NT2/D1 (cell line): ENCODE data around the gene PPP4R3B.

Source experiments
- DNase-seq: peaks from one replicate; pipeline ENCODE4 v3.0.0-alpha.2; 2011; ENCODE audit warnings: low read depth, low spot score
- H3K27me3 ChIP-seq: 2 replicates; pipeline ENCODE4 v1.6.0; 2011; ENCODE audit warnings: mild to moderate bottlenecking; ENCODE audit not compliant: insufficient read length, insufficient read depth
- H3K36me3 ChIP-seq: 2 replicates; pipeline ENCODE4 v1.6.1; 2011; ENCODE audit warnings: mild to moderate bottlenecking, low read length, mixed read lengths; ENCODE audit not compliant: insufficient read depth, insufficient read length
- H3K4me1 ChIP-seq: 2 replicates; pipeline ENCODE4 v1.5.1; 2011; ENCODE audit not compliant: insufficient read depth, insufficient read length
- H3K4me3 ChIP-seq: 2 replicates; pipeline ENCODE4 v1.5.1; 2011; ENCODE audit warnings: low read depth; ENCODE audit not compliant: insufficient read length
- H3K9ac ChIP-seq: 2 replicates; pipeline ENCODE4 v1.6.0; 2011; ENCODE audit warnings: low read depth; ENCODE audit not compliant: insufficient read length
- H3K9me3 ChIP-seq: 2 replicates; pipeline ENCODE4 v1.5.1; 2011; ENCODE audit warnings: mild to moderate bottlenecking, low read length; ENCODE audit not compliant: insufficient read depth
- SUZ12 ChIP-seq: IDR thresholded peaks from 2 replicates; pipeline ENCODE4 v1.6.1; 2011; ENCODE audit not compliant: insufficient read length, insufficient read depth; ENCODE audit errors: extremely low read depth
- YY1 ChIP-seq: IDR thresholded peaks from 2 replicates; pipeline ENCODE4 v1.6.1; 2011; ENCODE audit not compliant: insufficient read length, insufficient read depth
- ZNF274 ChIP-seq: IDR thresholded peaks from 2 replicates; pipeline ENCODE4 v1.6.1; 2011; ENCODE audit warnings: mild to moderate bottlenecking, low read depth, low read length

Gene PPP4R3B

GRCh38 chr2:55502590-55503141 is 114.8 kb downstream of the PPP4R3B start:
- no peak overlapping the region for H3K9ac ChIP-seq
- no peak for DNase-seq
- H3K9me3 ChIP-seq, result no peaks in the 10 kb centered on the region
- H3K27me3 ChIP-seq, result no peaks in the 10 kb centered on the region
- no peak overlapping the region for H3K4me3 ChIP-seq
- no peaks in the 10 kb centered on the region for H3K36me3 ChIP-seq
- H3K4me1 ChIP-seq, result no peaks in the 10 kb centered on the region
- TF ChIP-seq SUZ12 (no peak), ZNF274 (no peak), YY1 (no peak)

GRCh38 chr2:55500025-55500424 is 117.4 kb downstream of the PPP4R3B start:
- H3K4me3 ChIP-seq, result no peak overlapping the region
- H3K27me3 ChIP-seq, result no peaks in the 10 kb centered on the region
- no peak for DNase-seq
- H3K9me3 ChIP-seq, result no peaks in the 10 kb centered on the region
- H3K36me3 ChIP-seq, result no peaks in the 10 kb centered on the region
- H3K9ac ChIP-seq, result no peak overlapping the region
- no peak for TF ChIP-seq SUZ12
- no peak for TF ChIP-seq YY1
- no peak for TF ChIP-seq ZNF274
- no peaks in the 10 kb centered on the region for H3K4me1 ChIP-seq

GRCh38 chr2:55498582-55498981 is 118.8 kb downstream of the PPP4R3B start:
- H3K36me3 ChIP-seq, result no peaks in the 10 kb centered on the region
- no peak overlapping the region for H3K4me3 ChIP-seq
- TF ChIP-seq YY1 (no peak), SUZ12 (no peak), ZNF274 (no peak)
- no peaks in the 10 kb centered on the region for H3K9me3 ChIP-seq
- no peaks in the 10 kb centered on the region for H3K4me1 ChIP-seq
- no peaks in the 10 kb centered on the region for H3K27me3 ChIP-seq
- no peak for DNase-seq
- no peak overlapping the region for H3K9ac ChIP-seq
